ENCODE results near the gene GFER. TPM values are rescaled to one million over a fixed set of nuclear protein-coding genes. Genes with fewer than 3 reads are reported as not detected.
"Not testable (repeated sequence)": the region's sequence is repeated elsewhere in the genome, so short reads cannot be mapped to it uniquely, and the experiment has no call there.

The GFER gene
- total RNA-seq, 1 donor from 2014 or later, result 31.6 TPM

DNA sequence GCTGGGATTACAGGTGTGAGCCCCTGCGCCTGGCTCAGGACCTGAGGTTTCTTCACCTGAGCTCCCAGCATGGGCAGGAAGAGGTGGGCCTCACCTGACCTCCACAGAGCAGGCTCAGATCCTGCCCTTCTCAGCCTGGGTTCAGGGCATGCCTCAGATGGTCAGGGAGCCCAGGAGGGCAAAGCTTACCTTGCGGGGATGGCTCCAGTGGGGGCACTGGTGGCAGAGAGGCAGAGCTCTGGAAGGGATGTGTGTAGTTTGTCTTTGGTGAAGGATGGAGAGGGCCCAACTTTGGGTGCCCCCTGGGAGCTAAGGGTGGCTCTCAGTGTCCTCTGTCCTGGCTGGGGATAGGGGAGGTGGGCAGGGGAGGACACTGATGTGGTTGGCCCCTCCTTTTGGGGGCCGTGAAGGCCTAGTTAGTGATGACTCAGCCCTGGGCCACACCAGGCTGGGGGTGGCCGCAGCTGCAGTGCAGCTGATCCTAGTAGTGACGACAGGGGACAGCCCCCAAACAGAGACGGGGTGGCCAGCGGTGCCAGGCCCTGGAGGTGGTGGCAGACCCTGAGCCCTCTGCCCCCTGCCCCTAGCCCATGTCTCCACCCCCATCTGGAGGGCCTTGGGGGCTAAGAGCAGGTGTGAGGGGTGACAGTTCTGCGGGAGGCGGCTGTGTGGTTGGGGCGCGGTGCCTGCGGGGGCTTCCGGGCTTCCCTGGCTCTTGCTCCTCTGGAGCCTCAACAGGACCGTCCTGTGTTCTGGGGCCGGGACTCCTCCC, 48.5 kb downstream of the GFER start:
- Mint-ChIP-seq H3K4me3 (no peak overlapping the region), H3K27ac (no peak overlapping the region), H3K36me3 (ENCODE audit: low read depth) (no peaks in the 10 kb centered on the region), H3K9me3 (no peaks in the 10 kb centered on the region), H3K27me3 (peaks cover 6% of the 10 kb centered on the region), H3K4me1 (peaks cover 4% of the 10 kb centered on the region)
- ChIA-PET CTCF (interaction anchor here (0.7 kb wide), 1 partner anchor 29 kb away, joined by 3 read pairs; no protein-coding TSS in a partner anchor), POLR2A (interaction anchor here (0.5 to 1.5 kb wide), 3 partner anchors 15 to 302 kb away, joined by 3 to 4 read pairs (median 3); partner anchors contain the start of genes NTHL1, TRAF7 and TSC2)
- ATAC-seq (ENCODE audit: low read depth) (peak; percentile 45), DNase-seq (no peak)
- intact Hi-C loops (cut with micrococcal nuclease), result no loop called here
- TF ChIP-seq, protein P1, sequence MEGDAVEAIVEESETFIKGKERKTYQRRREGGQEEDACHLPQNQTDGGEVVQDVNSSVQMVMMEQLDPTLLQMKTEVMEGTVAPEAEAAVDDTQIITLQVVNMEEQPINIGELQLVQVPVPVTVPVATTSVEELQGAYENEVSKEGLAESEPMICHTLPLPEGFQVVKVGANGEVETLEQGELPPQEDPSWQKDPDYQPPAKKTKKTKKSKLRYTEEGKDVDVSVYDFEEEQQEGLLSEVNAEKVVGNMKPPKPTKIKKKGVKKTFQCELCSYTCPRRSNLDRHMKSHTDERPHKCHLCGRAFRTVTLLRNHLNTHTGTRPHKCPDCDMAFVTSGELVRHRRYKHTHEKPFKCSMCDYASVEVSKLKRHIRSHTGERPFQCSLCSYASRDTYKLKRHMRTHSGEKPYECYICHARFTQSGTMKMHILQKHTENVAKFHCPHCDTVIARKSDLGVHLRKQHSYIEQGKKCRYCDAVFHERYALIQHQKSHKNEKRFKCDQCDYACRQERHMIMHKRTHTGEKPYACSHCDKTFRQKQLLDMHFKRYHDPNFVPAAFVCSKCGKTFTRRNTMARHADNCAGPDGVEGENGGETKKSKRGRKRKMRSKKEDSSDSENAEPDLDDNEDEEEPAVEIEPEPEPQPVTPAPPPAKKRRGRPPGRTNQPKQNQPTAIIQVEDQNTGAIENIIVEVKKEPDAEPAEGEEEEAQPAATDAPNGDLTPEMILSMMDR (IDR thresholded peaks at IDR 0.05), result no peak

DNA sequence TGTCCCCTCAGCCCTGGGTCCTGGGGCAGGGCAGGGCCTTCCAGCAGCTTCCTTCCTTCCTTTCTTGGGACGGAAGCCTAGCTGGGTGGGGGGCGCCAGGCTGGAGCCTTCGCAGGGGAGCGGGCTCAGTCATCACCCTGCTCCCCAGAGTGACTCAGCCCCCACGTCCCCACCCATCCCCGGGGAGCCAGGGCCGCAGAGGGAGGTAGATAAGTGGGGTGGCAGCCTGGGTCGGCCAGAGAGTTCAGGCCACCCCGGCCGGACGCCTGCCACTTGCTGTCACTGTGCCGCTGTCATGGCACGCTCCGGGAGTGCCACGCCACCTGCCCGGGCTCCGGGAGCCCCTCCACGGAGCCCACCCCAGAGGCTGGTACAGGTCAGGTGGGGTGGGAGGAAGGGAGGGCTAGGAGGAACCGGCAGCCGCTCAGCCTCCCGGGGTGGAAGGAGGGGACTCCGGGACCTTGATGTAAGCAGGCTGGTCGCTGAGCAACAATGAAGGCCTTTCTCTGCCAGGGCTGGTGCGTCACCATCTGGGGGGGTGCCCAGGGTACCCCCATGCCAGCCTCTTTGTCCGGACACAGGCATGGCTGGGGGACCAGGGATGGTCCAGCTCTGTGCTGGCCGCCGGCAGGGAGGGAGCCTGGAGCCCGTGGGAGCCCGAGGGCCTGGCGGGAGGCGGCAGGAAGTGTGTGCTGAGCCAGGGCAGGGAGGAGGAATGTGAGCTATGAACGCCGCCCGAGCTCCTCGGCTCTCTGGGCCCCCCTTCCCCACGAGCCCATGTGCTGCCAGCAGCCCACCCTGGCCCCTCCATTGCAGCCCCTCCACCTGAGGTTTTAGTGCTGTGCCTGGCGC, 49.3 kb downstream of the GFER start:
- peak; percentile 45 for ATAC-seq (ENCODE audit: low read depth)
- Mint-ChIP-seq H3K27me3 (peaks cover 6% of the 10 kb centered on the region), H3K9me3 (no peaks in the 10 kb centered on the region), H3K4me3 (no peak overlapping the region), H3K36me3 (ENCODE audit: low read depth) (no peaks in the 10 kb centered on the region), H3K4me1 (peaks cover 2% of the 10 kb centered on the region), H3K27ac (no peak overlapping the region)
- ChIA-PET POLR2A (interaction anchor here (0.5 to 1.5 kb wide), 3 partner anchors 14 to 301 kb away, joined by 3 to 4 read pairs (median 3); partner anchors contain the start of genes NTHL1, TRAF7 and TSC2), CTCF (no interaction called here)
- TF ChIP-seq, protein P1 (IDR thresholded peaks at IDR 0.05), result no peak
- intact Hi-C loops (cut with micrococcal nuclease), result no loop called here
- no peak for DNase-seq

DNA sequence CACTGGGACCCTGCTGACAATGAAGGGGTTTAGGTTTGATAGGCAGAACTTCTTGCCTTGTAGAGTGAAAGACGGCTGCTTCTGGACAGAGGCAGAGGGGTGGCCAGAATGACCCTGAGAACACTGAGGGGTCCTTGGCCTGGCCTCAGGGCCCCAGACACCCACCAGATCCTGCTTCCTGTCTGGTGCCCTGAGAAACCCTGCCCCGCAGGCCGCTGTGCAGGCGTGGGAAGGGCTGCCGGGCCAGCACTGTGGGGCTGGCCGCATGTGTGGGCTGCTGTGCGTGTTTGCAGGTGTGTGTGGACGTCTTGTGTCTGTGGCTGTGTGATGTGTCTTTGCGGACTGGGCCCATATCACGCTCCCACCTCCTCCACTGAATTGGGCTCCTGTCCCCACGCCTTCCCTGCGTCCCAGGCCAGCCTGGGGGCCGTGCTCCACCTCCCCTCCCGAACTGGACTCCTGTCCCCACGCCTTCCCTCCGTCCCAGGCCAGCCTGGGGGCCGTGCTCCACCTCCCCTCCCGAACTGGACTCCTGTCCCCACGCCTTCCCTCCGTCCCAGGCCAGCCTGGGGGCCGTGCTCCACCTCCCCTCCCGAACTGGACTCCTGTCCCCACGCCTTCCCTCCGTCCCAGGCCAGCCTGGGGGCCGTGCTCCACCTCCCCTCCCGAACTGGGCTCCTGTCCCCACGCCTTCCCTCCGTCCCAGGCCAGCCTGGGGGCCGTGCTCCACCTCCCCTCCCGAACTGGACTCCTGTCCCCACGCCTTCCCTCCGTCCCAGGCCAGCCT, 50.1 kb downstream of the GFER start:
- intact Hi-C loops (cut with micrococcal nuclease); H3K4me3 Mint-ChIP-seq; H3K27ac Mint-ChIP-seq; H3K4me1 Mint-ChIP-seq; H3K9me3 Mint-ChIP-seq; H3K27me3 Mint-ChIP-seq; POLR2A ChIA-PET; DNase-seq; H3K36me3 Mint-ChIP-seq (ENCODE audit: low read depth); CTCF ChIA-PET; ATAC-seq (ENCODE audit: low read depth): not testable (repeated sequence)

DNA sequence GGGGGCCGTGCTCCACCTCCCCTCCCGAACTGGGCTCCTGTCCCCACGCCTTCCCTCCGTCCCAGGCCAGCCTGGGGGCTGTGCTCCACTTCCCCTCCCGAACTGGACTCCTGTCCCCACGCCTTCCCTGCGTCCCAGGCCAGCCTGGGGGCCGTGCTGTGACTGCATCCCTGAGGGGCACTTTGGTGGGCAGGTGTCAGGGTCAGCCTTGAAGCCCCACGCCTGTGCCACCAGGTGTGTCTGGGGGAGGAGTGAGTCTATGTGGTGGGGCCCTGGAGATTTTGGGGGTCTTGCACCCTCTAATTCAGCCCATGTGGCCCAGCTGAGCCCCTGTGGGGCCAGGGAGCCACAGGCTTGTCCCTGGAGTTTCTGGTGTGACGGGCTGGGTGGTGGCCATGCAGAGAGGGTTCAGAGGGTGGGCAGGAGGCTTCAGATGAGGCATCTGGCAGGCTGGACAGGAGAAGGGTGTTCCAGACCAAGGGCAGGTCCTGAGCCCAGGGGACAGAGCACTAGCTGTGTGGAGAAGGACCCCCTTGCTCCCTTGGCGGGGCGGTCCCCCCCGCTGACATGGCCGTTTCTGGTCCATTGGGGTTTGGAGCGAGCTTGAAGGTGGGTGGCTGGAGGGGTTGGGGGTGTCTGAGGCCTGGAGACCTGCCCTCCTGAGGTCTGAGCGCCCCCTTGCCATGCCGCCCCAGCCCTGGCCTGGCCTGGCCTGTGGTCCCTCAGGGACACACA, 50.9 kb downstream of the GFER start:
- no peak overlapping the region for H3K27ac Mint-ChIP-seq
- no peaks in the 10 kb centered on the region for H3K36me3 Mint-ChIP-seq (ENCODE audit: low read depth)
- no peak overlapping the region for H3K4me3 Mint-ChIP-seq
- DNase-seq, result no peak
- POLR2A ChIA-PET, result no interaction called here
- no peaks in the 10 kb centered on the region for H3K9me3 Mint-ChIP-seq
- ATAC-seq (ENCODE audit: low read depth), result no peak
- H3K27me3 Mint-ChIP-seq, result peaks cover 6% of the 10 kb centered on the region
- CTCF ChIA-PET, result no interaction called here
- TF ChIP-seq, protein P1 (IDR thresholded peaks at IDR 0.05), result no peak
- intact Hi-C loops (cut with micrococcal nuclease), result no loop called here
- H3K4me1 Mint-ChIP-seq, result peaks cover 2% of the 10 kb centered on the region
